RCC 7860 (cell line): ENCODE data around the gene ZNF792.
"Not testable (repeated sequence)": the region's sequence is repeated elsewhere in the genome, so short reads cannot be mapped to it uniquely, and the experiment has no call there.

Source experiments
- DNase-seq: peaks from one replicate; pipeline ENCODE4 v3.0.0-alpha.2; 2015; ENCODE audit warnings: low spot score
- FAIRE-seq: peaks from 2 replicates; lab custom pipeline; 2012; peaks lifted over from hg19 to GRCh38; lab: Jason Lieb, UNC

The ZNF792 gene

GRCh38 chr19:34972163-34972705 is 8.2 kb upstream of the ZNF792 start:
- FAIRE-seq (no peak), DNase-seq (no peak)

- FAIRE-seq, DNase-seq: not testable (repeated sequence)
Measured at GRCh38 chr19:34970185-34970780, 6.3 kb upstream of the ZNF792 start.

- DNase-seq (no peak), FAIRE-seq (no peak)
Measured at GRCh38 chr19:34969721-34970120, 5.7 kb upstream of the ZNF792 start.

- no peak for DNase-seq
- no peak for FAIRE-seq
Measured at GRCh38 chr19:34967551-34967950, 3.5 kb upstream of the ZNF792 start.

- not testable (repeated sequence) for FAIRE-seq, DNase-seq
Measured at GRCh38 chr19:34965505-34965904, 1.5 kb upstream of the ZNF792 start.

- FAIRE-seq: no peak
- no peak for DNase-seq
Measured at GRCh38 chr19:34964598-34964997, 569 bp upstream of the ZNF792 start.

GRCh38 chr19:34962687-34963572 is 1.1 kb downstream of the ZNF792 start:
- no peak for DNase-seq
- no peak for FAIRE-seq

- no peak for DNase-seq
- no peak for FAIRE-seq
Measured at GRCh38 chr19:34961775-34962686, 2.0 kb downstream of the ZNF792 start.

GRCh38 chr19:34960940-34961679 is 2.9 kb downstream of the ZNF792 start:
- no peak for FAIRE-seq
- DNase-seq: peak; percentile 10

GRCh38 chr19:34960103-34960805 is 3.8 kb downstream of the ZNF792 start:
- DNase-seq (peak; percentile 98), FAIRE-seq (peak; percentile 96)

GRCh38 chr19:34959021-34959420 is 5.0 kb downstream of the ZNF792 start:
- DNase-seq (no peak), FAIRE-seq (no peak)

GRCh38 chr19:34957830-34958751 is 5.9 kb downstream of the ZNF792 start:
- FAIRE-seq: no peak
- DNase-seq: no peak

GRCh38 chr19:34953092-34953491 is 10.9 kb downstream of the ZNF792 start:
- no peak for DNase-seq
- no peak for FAIRE-seq

GRCh38 chr19:34943861-34944573 is 20.0 kb downstream of the ZNF792 start:
- FAIRE-seq: no peak

GRCh38 chr19:34938886-34939285 is 25.1 kb downstream of the ZNF792 start:
- FAIRE-seq (no peak), DNase-seq (no peak)

More at GRCh38 chr19:34943861-34944573, 20.0 kb downstream of the ZNF792 start:
- no peak for DNase-seq

- no peak for FAIRE-seq
- DNase-seq: no peak
Measured at GRCh38 chr19:34936184-34936583, 27.8 kb downstream of the ZNF792 start.

GRCh38 chr19:34932494-34932893 is 31.5 kb downstream of the ZNF792 start:
- FAIRE-seq (no peak), DNase-seq (no peak)
